CD4-positive, alpha-beta T cell (primary cell): Measurements from ENCODE around the gene MYORG. TPM values are rescaled to one million over a fixed set of nuclear protein-coding genes. Genes with fewer than 3 reads are reported as not detected.
"Not testable (repeated sequence)": the region's sequence is repeated elsewhere in the genome, so short reads cannot be mapped to it uniquely, and the experiment has no call there.

ENCODE experiments used
- ATAC-seq: fragments of 200-7000 bp; cut with Tn5 transposase; one replicate; pipeline ENCODE4 v1.10.0; 2022; ENCODE audit warnings: mild to moderate bottlenecking; ENCODE audit not compliant: poor library complexity
- CTCF ChIA-PET: fragments of 350-600 bp; sonication (Branson Sonifier 250); formaldehyde crosslinking; loops from one replicate; lab custom pipeline; 2021; ENCODE audit warnings: antibody characterized with exemption, inconsistent platforms; lab: Charles Lee
- POLR2A ChIA-PET: fragments of 350-600 bp; sonication (Branson Sonifier 250); formaldehyde crosslinking; loops from one replicate; lab custom pipeline; 2021; ENCODE audit warnings: antibody characterized with exemption, inconsistent platforms; lab: Charles Lee
- DNase-seq, 14 experiments: peaks; one replicate each; pipeline ENCODE4 v3.0.0-alpha.2; 2013 to 2020; ENCODE audit warnings: mixed read lengths in 2 of 14
- H3K27ac ChIP-seq, 2 donors: one replicate each; pipeline versions ENCODE4 v1.5.1 to v1.7.0; 2013; ENCODE audit warnings: low read length in 2 of 2, low read depth in 1 of 2, mild to moderate bottlenecking in 1 of 2
- H3K27me3 ChIP-seq, 2 experiments: 1 replicate in 1 of 2; 2 replicates in 1 of 2; pipeline versions ENCODE4 v1.6.1 to v1.7.0; 2013; ENCODE audit warnings: low read length in 2 of 2, control low read depth in 1 of 2, mild to moderate bottlenecking in 1 of 2, moderate library complexity in 1 of 2; ENCODE audit not compliant: insufficient read depth in 2 of 2, control insufficient read depth in 1 of 2
- H3K36me3 ChIP-seq: one replicate; pipeline ENCODE4 v1.6.1; 2013; ENCODE audit warnings: low read length, control low read depth; ENCODE audit not compliant: insufficient read depth
- H3K4me1 ChIP-seq: one replicate; pipeline ENCODE4 v1.6.1; 2013; ENCODE audit warnings: low read length, control low read depth; ENCODE audit not compliant: insufficient read depth
- H3K4me3 ChIP-seq: one replicate; pipeline ENCODE4 v1.5.1; 2013; ENCODE audit warnings: mild to moderate bottlenecking, low read length, moderate library complexity
- H3K9me3 ChIP-seq, 2 experiments: 1 replicate in 1 of 2; 2 replicates in 1 of 2; pipeline versions ENCODE4 v1.6.1 to v1.7.0; 2013; ENCODE audit warnings: low read length in 2 of 2, mild to moderate bottlenecking in 2 of 2, control low read depth in 1 of 2, moderate library complexity in 1 of 2; ENCODE audit not compliant: control insufficient read depth in 1 of 2, insufficient read depth in 1 of 2
- H3K27ac Mint-ChIP-seq: one replicate; pipeline ENCODE4 v1.8.0; 2020; ENCODE audit warnings: mixed read lengths
- H3K27me3 Mint-ChIP-seq: one replicate; pipeline ENCODE4 v1.8.0; 2021; ENCODE audit warnings: mixed read lengths
- H3K36me3 Mint-ChIP-seq: one replicate; pipeline ENCODE4 v1.8.0; 2021; ENCODE audit warnings: low read depth, mixed read lengths
- H3K4me1 Mint-ChIP-seq: one replicate; pipeline ENCODE4 v1.8.0; 2021; ENCODE audit warnings: low read depth, mixed read lengths
- H3K4me3 Mint-ChIP-seq: one replicate; pipeline ENCODE4 v1.8.0; 2020; ENCODE audit warnings: mild to moderate bottlenecking, mixed read lengths
- H3K9me3 Mint-ChIP-seq: one replicate; pipeline ENCODE4 v1.8.0; 2020; ENCODE audit warnings: mixed read lengths
- intact Hi-C, 2 experiments: fragments of 100-400 bp; cut with DNase I in 1 of 2; cut with micrococcal nuclease in 1 of 2; formaldehyde crosslinking; loops; one replicate each; pipeline versions ENCODE4 v1.15.1 to v1.9.0; 2023 to 2025; cut with DNase I, micrococcal nuclease
- total RNA-seq, 174 experiments: library from RNA in 2 of 174; stranded (reverse) in 2 of 174; gene quantifications; one replicate each; pipeline ENCODE4 v1.2.3 and lab custom pipeline; 2021 to 2026
- TF ChIP-seq, protein P1 (sequence below): fragments of 200-600 bp; IDR thresholded peaks from one replicate; pipeline ENCODE4 v1.8.0; 2022; ENCODE audit warnings: antibody characterized with exemption, mild to moderate bottlenecking

Gene MYORG
- total RNA-seq, 2 experiments from 2014 or later = 0.42 to 0.58 TPM

DNA sequence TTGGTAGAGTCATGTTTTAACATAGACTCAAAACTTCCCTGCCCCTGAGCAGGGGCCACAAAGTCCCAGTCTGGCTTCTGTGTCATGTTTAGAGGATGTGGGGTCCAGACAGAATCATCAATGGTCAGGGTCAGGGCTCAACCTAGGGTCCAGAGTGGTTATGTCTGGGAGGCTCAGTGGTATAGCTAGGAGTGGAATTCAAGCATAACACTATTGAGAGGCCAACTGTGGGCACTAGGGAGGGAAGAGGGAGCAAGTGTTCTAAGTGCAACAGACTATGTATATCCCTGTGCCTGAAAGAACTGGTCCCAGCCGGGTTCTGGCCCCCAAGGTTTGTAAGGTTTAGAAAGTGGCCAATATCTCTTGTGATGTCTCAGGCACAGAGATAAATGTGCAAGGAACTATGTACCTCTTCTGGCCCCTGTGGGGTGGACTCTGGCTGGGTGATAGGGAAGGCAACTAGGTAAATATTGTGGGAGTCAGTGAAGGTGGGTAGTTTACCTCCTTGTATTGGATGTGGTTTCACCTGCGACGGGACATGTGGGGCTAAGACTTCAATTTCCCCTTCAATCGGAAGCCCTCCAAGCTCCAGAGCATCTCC lies 14.0 kb downstream of the MYORG start:
- H3K27me3 ChIP-seq = no peaks in the 10 kb centered on the region
- H3K4me1 ChIP-seq = peaks cover 14% of the 10 kb centered on the region
- H3K4me3 ChIP-seq = no peak overlapping the region
- H3K4me3 Mint-ChIP-seq = no peak overlapping the region
- ATAC-seq (no peak), DNase-seq (no peak)
- POLR2A ChIA-PET = interaction anchor here (2.0 kb wide), 1 partner anchor 14 kb away, joined by 10 read pairs; the partner anchor contains the start of gene MYORG
- no peak overlapping the region for H3K27ac ChIP-seq
- no peaks in the 10 kb centered on the region for H3K27me3 Mint-ChIP-seq
- no peaks in the 10 kb centered on the region for H3K9me3 Mint-ChIP-seq
- CTCF ChIA-PET = interaction anchor here (0.9 kb wide), 1 partner anchor 17 kb away, joined by 3 read pairs; no protein-coding TSS in a partner anchor
- peaks cover 20% of the 10 kb centered on the region for H3K4me1 Mint-ChIP-seq
- no peaks in the 10 kb centered on the region for H3K9me3 ChIP-seq
- H3K27ac Mint-ChIP-seq = no peak overlapping the region
- intact Hi-C loops = no loop called here
- H3K36me3 Mint-ChIP-seq = peaks cover 19% of the 10 kb centered on the region
- TF ChIP-seq, protein P1, sequence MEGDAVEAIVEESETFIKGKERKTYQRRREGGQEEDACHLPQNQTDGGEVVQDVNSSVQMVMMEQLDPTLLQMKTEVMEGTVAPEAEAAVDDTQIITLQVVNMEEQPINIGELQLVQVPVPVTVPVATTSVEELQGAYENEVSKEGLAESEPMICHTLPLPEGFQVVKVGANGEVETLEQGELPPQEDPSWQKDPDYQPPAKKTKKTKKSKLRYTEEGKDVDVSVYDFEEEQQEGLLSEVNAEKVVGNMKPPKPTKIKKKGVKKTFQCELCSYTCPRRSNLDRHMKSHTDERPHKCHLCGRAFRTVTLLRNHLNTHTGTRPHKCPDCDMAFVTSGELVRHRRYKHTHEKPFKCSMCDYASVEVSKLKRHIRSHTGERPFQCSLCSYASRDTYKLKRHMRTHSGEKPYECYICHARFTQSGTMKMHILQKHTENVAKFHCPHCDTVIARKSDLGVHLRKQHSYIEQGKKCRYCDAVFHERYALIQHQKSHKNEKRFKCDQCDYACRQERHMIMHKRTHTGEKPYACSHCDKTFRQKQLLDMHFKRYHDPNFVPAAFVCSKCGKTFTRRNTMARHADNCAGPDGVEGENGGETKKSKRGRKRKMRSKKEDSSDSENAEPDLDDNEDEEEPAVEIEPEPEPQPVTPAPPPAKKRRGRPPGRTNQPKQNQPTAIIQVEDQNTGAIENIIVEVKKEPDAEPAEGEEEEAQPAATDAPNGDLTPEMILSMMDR = no peak
- H3K36me3 ChIP-seq = no peaks in the 10 kb centered on the region

GRCh38 chr9:34352957-34353356 lies 23.7 kb downstream of the MYORG start:
- H3K4me1 ChIP-seq, H3K4me3 Mint-ChIP-seq, H3K27me3 ChIP-seq, ATAC-seq, H3K36me3 ChIP-seq, DNase-seq, H3K4me3 ChIP-seq, POLR2A ChIA-PET, H3K27ac ChIP-seq, H3K27ac Mint-ChIP-seq, H3K4me1 Mint-ChIP-seq, H3K9me3 Mint-ChIP-seq, H3K27me3 Mint-ChIP-seq, H3K9me3 ChIP-seq, intact Hi-C loops, CTCF ChIA-PET: not testable (repeated sequence)
- H3K36me3 Mint-ChIP-seq = peaks cover 38% of the 10 kb centered on the region

DNA sequence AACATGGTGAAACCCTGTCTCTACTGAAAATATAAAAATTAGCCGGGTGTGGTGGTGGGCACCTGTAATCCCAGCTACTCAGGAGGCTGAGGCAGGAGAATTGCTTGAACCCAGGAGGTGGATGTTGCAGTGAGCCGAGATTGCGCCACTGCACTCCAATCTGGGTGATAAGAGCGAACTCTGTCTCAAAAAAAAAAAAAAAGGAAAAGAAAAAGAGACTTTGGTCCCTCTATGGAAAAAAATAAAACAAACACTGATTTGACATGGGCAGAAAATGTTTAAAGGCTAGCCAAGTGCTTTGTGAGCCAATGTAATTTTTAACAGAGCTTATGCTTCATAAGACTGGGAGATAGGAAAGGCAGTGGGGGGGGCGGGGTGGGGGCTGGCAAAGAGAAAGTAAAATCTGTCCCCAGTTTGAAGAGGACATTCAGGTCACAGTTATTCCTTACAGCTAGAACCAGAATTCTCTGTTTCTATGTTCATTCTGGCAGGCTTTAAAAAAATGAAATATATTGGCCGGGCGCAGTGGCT lies 24.5 kb downstream of the MYORG start:
- intact Hi-C loops, POLR2A ChIA-PET: not testable (repeated sequence)

GRCh38 chr9:34349324-34349723 lies 27.4 kb downstream of the MYORG start:
- no peak for ATAC-seq
- ChIA-PET POLR2A (no interaction called here), CTCF (no interaction called here)
- peaks cover 22% of the 10 kb centered on the region for H3K36me3 Mint-ChIP-seq
- H3K27ac Mint-ChIP-seq = no peak overlapping the region
- no peaks in the 10 kb centered on the region for H3K4me1 Mint-ChIP-seq
- H3K4me1 ChIP-seq = no peaks in the 10 kb centered on the region
- H3K9me3 ChIP-seq = no peaks in the 10 kb centered on the region
- DNase-seq = no peak
- TF ChIP-seq, protein P1 = no peak
- intact Hi-C loops = no loop called here
- no peaks in the 10 kb centered on the region for H3K27me3 ChIP-seq
- no peaks in the 10 kb centered on the region for H3K27me3 Mint-ChIP-seq
- no peak overlapping the region for H3K27ac ChIP-seq
- H3K4me3 ChIP-seq = no peak overlapping the region
- no peak overlapping the region for H3K4me3 Mint-ChIP-seq
- no peaks in the 10 kb centered on the region for H3K36me3 ChIP-seq
- H3K9me3 Mint-ChIP-seq = no peaks in the 10 kb centered on the region

More for the DNA sequence above, 24.5 kb downstream of the MYORG start:
- H3K36me3 ChIP-seq, DNase-seq, CTCF ChIA-PET, ATAC-seq, H3K4me3 Mint-ChIP-seq, H3K27me3 ChIP-seq, H3K27ac ChIP-seq, H3K9me3 ChIP-seq, H3K27ac Mint-ChIP-seq, H3K9me3 Mint-ChIP-seq, H3K4me1 ChIP-seq, H3K27me3 Mint-ChIP-seq, H3K4me3 ChIP-seq, H3K4me1 Mint-ChIP-seq: not testable (repeated sequence)
- peaks cover 36% of the 10 kb centered on the region for H3K36me3 Mint-ChIP-seq
